Fibroblast of skin of left quadriceps (primary cell): ENCODE data around the gene SUMO2.

Experiments used
- DNase-seq, 2 experiments: peaks; one replicate each; pipeline ENCODE4 v3.0.0-alpha.2; 2013; ENCODE audit warnings: low read depth in 2 of 2

Gene SUMO2

GRCh38 chr17:75124041-75124818 lies 58.5 kb downstream of the SUMO2 start:
- no peak for DNase-seq

GRCh38 chr17:75118307-75118706 lies 64.5 kb downstream of the SUMO2 start:
- DNase-seq = no peak

DNA sequence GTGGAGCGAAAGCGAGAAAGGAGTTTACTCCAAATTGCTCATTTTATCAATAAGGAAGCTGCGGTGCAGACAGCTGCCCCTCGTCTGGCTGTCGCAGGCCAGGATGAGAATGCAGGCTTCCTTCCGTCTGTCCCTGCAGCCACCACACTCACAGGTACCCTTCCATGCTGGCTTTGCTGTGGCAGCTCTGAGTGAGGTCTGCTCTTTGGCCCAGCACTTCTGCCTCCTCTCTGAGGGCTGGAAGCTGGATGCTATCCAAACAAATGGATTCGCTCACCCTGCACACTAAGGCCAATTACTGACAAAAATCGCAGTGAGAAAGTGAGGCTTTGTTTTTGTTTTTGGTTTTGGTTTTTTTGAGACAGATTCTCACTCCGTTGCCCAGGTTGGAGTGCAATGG lies 66.0 kb downstream of the SUMO2 start:
- no peak for DNase-seq
